ENCODE data around the gene SRD5A1.

SRD5A1 gene

DNA sequence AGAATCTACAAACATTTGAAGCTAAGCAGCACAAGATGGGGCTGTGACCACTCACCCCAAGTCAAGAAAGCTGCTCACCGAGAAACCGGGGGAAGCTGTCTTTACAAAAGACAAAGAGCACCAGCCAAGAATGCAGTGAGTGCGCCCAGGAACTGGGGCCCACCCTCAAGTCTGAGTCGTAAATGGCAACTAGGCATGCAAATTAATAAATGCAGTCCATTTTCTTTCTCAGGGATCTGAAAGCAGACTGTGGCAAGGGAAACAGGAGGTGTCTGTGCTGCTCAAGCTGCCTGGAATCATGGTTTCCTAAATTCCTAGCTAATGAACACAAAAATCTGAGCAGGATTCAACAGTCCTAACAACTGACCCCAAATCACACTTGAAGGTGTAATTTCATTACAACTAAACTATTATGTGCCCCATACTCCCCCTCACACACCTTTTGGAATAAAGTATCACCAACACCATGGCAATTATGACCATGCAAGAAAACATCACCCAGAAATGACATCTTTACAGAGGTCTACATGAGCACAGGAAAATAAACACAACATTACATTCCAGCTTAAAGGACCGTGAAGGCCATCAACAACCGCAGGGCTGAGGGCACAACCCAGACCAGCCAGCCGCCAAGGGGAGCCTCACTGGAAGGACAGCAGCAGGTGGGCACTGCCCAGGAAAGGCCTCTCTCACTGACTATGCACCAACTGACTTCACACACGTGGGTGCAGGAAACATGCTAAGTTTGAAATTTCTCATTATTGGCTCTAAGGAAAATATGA lies 18.0 kb upstream of the SRD5A1 start:
- no peak for TF ChIP-seq ZFX (IDR thresholded peaks at IDR 0.05; ENCODE audit: borderline replicate concordance)
- TF ChIP-seq, protein P1, sequence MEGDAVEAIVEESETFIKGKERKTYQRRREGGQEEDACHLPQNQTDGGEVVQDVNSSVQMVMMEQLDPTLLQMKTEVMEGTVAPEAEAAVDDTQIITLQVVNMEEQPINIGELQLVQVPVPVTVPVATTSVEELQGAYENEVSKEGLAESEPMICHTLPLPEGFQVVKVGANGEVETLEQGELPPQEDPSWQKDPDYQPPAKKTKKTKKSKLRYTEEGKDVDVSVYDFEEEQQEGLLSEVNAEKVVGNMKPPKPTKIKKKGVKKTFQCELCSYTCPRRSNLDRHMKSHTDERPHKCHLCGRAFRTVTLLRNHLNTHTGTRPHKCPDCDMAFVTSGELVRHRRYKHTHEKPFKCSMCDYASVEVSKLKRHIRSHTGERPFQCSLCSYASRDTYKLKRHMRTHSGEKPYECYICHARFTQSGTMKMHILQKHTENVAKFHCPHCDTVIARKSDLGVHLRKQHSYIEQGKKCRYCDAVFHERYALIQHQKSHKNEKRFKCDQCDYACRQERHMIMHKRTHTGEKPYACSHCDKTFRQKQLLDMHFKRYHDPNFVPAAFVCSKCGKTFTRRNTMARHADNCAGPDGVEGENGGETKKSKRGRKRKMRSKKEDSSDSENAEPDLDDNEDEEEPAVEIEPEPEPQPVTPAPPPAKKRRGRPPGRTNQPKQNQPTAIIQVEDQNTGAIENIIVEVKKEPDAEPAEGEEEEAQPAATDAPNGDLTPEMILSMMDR (IDR thresholded peaks at IDR 0.05), result no peak
- no peak overlapping the region for H3K27ac ChIP-seq

DNA sequence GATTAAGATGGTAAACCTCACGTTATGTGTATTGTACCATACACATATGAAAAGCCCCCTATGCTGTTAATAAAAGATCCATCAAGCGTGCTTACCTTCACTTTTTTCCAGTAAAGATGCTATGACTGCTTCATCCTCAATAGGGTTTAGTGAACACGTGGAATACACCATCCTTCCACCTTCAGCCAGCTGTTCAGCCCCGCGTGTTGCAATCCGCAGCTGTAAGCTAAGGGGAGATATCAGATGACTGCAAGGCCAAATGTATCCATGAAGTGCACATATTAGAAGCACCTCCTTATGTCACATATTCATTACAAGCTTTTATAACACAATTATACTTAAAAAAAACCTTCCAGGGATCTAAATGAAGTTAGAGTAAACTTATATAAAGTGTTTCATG lies 16.6 kb upstream of the SRD5A1 start:
- H3K27ac ChIP-seq, result no peak overlapping the region
- TF ChIP-seq, protein P1 (IDR thresholded peaks at IDR 0.05), result no peak
- no peak for TF ChIP-seq ZFX (IDR thresholded peaks at IDR 0.05; ENCODE audit: borderline replicate concordance)

DNA sequence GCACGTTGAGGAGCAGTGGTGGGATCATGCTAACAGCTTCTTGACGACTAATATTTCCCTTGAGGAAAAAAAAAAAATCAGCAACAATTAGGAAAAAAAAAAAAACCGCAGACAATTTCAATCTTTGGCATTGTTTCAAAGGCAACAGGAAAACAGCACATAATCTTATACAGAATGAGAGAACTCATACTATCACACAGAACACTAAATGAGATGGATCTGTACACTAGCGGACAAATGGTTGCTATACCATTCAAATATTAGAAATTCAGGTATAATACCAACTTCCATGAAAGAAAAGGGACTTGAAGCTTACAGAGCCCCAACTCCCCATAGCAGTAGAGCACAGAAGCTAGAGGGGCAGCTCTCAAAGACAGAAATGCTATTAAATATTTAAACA lies 10.0 kb upstream of the SRD5A1 start:
- no peak overlapping the region for H3K27ac ChIP-seq
- TF ChIP-seq ZFX (IDR thresholded peaks at IDR 0.05; ENCODE audit: borderline replicate concordance), result no peak
- TF ChIP-seq, protein P1 (IDR thresholded peaks at IDR 0.05), result no peak

DNA sequence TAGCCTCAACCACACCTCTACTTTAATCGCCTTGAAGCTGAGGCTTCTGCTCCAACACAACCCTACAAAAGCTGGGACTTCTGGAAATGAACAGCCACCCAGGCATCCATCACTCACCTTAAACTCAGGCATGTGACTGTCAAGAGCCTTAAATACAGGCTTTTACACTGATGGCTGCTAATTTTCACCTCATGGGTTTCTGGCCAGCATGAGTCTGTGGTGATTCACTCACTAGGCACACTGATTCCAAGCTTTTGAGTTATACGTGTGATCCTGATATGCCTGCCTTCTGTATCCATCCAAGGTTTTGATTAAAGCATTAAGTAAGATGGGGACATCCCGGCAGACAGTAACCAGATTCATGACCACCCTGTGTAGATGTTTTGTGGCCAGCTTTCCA lies 9.3 kb upstream of the SRD5A1 start:
- H3K27ac ChIP-seq, result no peak overlapping the region
- TF ChIP-seq, protein P1 (IDR thresholded peaks at IDR 0.05), result no peak
- no peak for TF ChIP-seq ZFX (IDR thresholded peaks at IDR 0.05; ENCODE audit: borderline replicate concordance)

DNA sequence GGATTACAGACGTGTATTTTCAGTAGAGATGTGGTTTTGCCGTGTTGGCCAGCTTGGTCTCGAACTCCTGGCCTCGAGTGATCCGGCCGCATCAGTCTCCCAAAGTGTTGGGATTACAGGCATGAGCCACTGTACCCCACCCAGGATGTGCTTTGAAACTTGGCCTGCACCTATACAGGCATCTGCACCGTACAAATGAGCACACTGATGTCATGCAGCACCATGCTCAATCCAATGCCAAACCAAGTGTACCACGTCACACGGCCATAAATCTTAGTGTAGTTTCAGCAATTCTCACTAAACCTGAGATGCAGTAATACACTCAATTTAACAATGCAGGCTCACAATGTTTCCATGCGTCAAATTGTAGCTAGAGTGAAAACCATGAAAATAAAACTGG lies 6.7 kb upstream of the SRD5A1 start:
- H3K27ac ChIP-seq, result no peak overlapping the region
- no peak for TF ChIP-seq ZFX (IDR thresholded peaks at IDR 0.05; ENCODE audit: borderline replicate concordance)
- TF ChIP-seq, protein P1 (IDR thresholded peaks at IDR 0.05), result no peak

DNA sequence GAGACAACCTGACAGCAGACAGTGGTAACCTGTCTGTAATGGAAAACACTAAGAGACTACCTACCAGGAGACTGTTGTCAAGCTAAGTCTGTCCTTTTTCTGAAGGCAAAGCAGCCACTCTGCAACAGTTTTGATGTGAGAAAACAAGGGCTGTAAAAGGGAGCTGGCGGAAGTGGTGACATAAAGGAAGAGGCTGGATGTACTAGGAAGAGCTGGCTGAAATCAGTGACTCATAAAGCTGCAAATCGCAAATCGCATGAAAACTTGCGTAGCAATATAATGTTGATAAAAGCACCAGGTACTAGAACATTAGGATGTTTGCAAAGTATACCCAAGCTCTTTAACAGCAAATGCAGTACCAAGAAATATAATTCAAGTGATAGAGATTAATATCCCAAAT lies 1.8 kb upstream of the SRD5A1 start:
- TF ChIP-seq ZFX (IDR thresholded peaks at IDR 0.05; ENCODE audit: borderline replicate concordance), result no peak
- H3K27ac ChIP-seq, result no peak overlapping the region

DNA sequence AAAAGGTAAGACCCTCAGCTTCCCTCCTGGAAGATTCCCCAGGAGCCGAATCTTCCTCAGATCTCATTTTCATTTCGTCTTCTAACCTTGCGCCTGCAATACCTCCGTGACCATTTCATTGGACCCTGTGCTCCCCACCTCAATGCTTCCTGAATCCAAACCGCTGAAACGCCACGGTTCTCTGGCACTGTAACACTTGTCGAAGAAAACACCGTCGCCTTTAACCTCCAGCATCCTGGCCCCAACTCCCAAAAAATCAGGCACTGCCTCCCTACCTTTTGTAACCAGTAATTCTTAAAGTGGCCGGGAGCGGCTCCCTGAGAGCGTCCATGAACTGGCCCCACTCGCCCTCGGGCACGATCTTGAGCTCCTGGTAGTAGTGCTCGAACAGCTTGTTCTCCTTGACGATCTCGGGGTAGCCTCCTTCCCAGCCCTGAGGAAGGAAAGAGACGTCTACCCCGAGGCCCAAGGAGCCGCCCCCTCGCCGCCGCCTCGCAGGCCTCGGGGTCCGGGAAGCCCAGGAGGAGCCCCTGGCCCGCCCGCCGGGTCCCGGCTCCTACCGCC lies 834 bp upstream of the SRD5A1 start:
- H3K27ac ChIP-seq, result peak overlapping the region; percentile 85
- TF ChIP-seq, protein P1 (IDR thresholded peaks at IDR 0.05), result no peak
- no peak for TF ChIP-seq ZFX (IDR thresholded peaks at IDR 0.05; ENCODE audit: borderline replicate concordance)
